GM10248 (cell line): Measurements from ENCODE around the gene ABCB8.

Source experiments
- CTCF ChIA-PET: fragments of 300-600 bp; sonication (Branson Sonifier 250); formaldehyde crosslinking; extraction: SDS; loops from one replicate; lab custom pipeline; 2021; ENCODE audit warnings: antibody characterized with exemption; lab: Yijun Ruan, JAX
- POLR2A ChIA-PET: fragments of 350-650 bp; sonication (Branson Sonifier 250); formaldehyde crosslinking; extraction: SDS; loops from one replicate; lab custom pipeline; 2020; ENCODE audit warnings: antibody characterized with exemption; lab: Yijun Ruan, JAX
- DNase-seq: peaks from one replicate; pipeline ENCODE4 v3.0.0; 2012; ENCODE audit errors: extremely low spot score
- CTCF ChIP-seq: IDR thresholded peaks from 2 replicates; pipeline ENCODE4 v1.5.1; 2012; ENCODE audit warnings: mild to moderate bottlenecking, low read depth; ENCODE audit errors: extremely low read depth, missing control alignments, control extremely low read depth

ABCB8 gene

GRCh38 chr7:151089893-151090730, 61.9 kb downstream of the ABCB8 start:
- DNase-seq: no peak
- ChIA-PET POLR2A (no interaction called here), CTCF (interaction anchor here (0.7 to 12.8 kb wide), 4 partner anchors 8 to 106 kb away, joined by 3 to 149 read pairs (median 4); no protein-coding TSS in a partner anchor)
- no peak for TF ChIP-seq CTCF

GRCh38 chr7:151091003-151091402, 62.8 kb downstream of the ABCB8 start:
- TF ChIP-seq CTCF: no peak
- DNase-seq: no peak
- POLR2A ChIA-PET: no interaction called here
- CTCF ChIA-PET: interaction anchor here (0.9 to 12.8 kb wide), 3 partner anchors 17 to 107 kb away, joined by 3 to 149 read pairs (median 3); no protein-coding TSS in a partner anchor

GRCh38 chr7:151091431-151091830, 63.2 kb downstream of the ABCB8 start:
- POLR2A ChIA-PET: no interaction called here
- CTCF ChIA-PET: interaction anchor here (0.9 to 12.8 kb wide), 3 partner anchors 16 to 108 kb away, joined by 3 to 149 read pairs (median 3); no protein-coding TSS in a partner anchor
- peak; percentile 51 for TF ChIP-seq CTCF
- peak; percentile 51 for DNase-seq

DNA sequence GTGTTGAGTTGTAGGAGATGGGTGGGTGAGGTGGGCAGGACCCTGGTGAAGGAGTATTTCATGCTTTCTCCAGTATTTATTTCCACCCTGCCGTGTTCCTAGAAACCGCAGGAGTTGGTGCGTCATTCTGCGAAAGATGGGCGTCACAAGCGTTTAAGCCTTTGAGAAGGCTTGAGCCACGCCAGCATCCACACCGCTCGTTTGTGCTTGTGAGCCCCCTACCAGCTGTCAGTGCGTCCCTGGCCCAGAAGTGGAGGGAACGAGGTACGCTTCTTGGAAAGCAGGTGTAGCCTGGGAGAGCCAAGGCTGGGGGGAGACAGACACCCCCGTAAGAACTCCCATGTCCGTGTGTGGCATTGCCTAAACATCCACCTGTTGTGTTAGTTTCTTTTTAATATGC, 63.7 kb downstream of the ABCB8 start:
- CTCF ChIA-PET: interaction anchor here (12.8 kb wide), 1 partner anchor 16 kb away, joined by 149 read pairs; no protein-coding TSS in a partner anchor
- DNase-seq: no peak
- POLR2A ChIA-PET: no interaction called here
- no peak for TF ChIP-seq CTCF

DNA sequence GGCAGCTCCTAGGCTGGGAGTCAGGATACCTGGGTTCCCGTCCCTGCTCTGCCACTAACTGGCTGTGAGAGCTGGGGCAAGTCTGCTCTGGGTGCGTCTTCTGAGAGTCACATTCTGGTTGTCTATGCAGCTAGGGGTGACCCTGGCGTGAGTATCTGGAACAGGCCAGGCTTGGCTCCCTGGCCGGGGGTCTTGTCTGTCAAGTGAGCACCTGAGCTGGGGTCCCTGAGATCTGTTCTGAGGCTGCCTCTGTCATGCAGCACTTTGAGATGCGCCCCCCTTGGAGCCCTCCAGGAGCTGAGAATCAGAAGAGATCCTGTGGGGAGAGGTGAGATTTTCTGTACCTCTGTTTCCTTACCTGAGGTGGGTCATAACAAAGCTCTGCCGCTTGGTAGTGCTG, 65.5 kb downstream of the ABCB8 start:
- CTCF ChIA-PET: interaction anchor here (1.6 to 12.8 kb wide), 3 partner anchors 8 to 151 kb away, joined by 3 to 149 read pairs (median 4); no protein-coding TSS in a partner anchor

More for the DNA sequence above, 65.5 kb downstream of the ABCB8 start:
- no peak for TF ChIP-seq CTCF
- no peak for DNase-seq
- POLR2A ChIA-PET: no interaction called here
